HEK293 (cell line): ENCODE data around the gene STT3A.

Experiments used
- CTCF ChIA-PET: fragments of 350-600 bp; formaldehyde crosslinking; extraction: SDS; loops from one replicate; lab custom pipeline; 2021; ENCODE audit warnings: antibody characterized with exemption; lab: Yijun Ruan, JAX
- POLR2A ChIA-PET: fragments of 300-600 bp; formaldehyde crosslinking; extraction: SDS; loops from one replicate; lab custom pipeline; 2020; ENCODE audit warnings: antibody characterized with exemption, inconsistent platforms; lab: Yijun Ruan, JAX
- H3K27ac ChIP-seq: fragments of 200-500 bp; sonication (Bioruptor generic); 2 replicates; pipeline ENCODE4 v1.5.1; 2014; ENCODE audit warnings: low read depth, low read length, control low read depth, inconsistent platforms; ENCODE audit errors: extremely low read depth
- H3K36me3 ChIP-seq, 2 experiments: fragments of 200-500 bp in 1 of 2; sonication (Bioruptor generic) in 1 of 2; 1 replicate in 1 of 2; 2 replicates in 1 of 2; pipeline ENCODE4 v1.5.1; 2014 to 2017; ENCODE audit warnings: inconsistent platforms in 2 of 2, low read length in 2 of 2; ENCODE audit not compliant: control insufficient read depth in 2 of 2, insufficient read depth in 1 of 2
- H3K4me1 ChIP-seq: fragments of 200-500 bp; sonication (Bioruptor generic); 2 replicates; pipeline ENCODE4 v1.5.1; 2014; ENCODE audit warnings: mild to moderate bottlenecking, low read length, inconsistent platforms; ENCODE audit not compliant: control insufficient read depth, insufficient read depth
- H3K4me3 ChIP-seq: 2 replicates; pipeline ENCODE4 v1.5.1; 2011; ENCODE audit warnings: low read depth, mild to moderate bottlenecking, control low read depth, low read length, moderate library complexity
- H3K9me3 ChIP-seq: fragments of 200-500 bp; sonication (Bioruptor generic); 2 replicates; pipeline ENCODE4 v1.5.1; 2014; ENCODE audit warnings: low read depth, low read length, inconsistent platforms; ENCODE audit not compliant: control insufficient read depth, insufficient read depth
- KLF10 ChIP-seq: fragments of 450-650 bp; IDR thresholded peaks from 2 replicates; pipeline ENCODE4 v1.5.1; 2018; ENCODE audit warnings: missing biosample characterization, mild to moderate bottlenecking, missing genetic modification characterization
- SETDB1 ChIP-seq: IDR thresholded peaks from one replicate; pipeline ENCODE4 v1.6.1; 2017; ENCODE audit warnings: mild to moderate bottlenecking, low read length, moderate library complexity, mixed read lengths; ENCODE audit not compliant: insufficient read length
- TRIM28 ChIP-seq: IDR thresholded peaks from 2 replicates; pipeline ENCODE4 v1.6.1; 2011; ENCODE audit warnings: low read length, control low read depth, borderline replicate concordance
- ZBTB20 ChIP-seq: fragments of 450-650 bp; formaldehyde crosslinking; IDR thresholded peaks from 2 replicates; pipeline ENCODE4 v1.5.1; 2016; ENCODE audit warnings: missing biosample characterization, missing genetic modification characterization
- ZNF174 ChIP-seq: fragments of 450-650 bp; formaldehyde crosslinking; IDR thresholded peaks from 2 replicates; pipeline ENCODE4 v1.5.0; 2017; ENCODE audit warnings: missing biosample characterization, mild to moderate bottlenecking, missing genetic modification characterization
- ZNF302 ChIP-seq: fragments of 450-650 bp; formaldehyde crosslinking; IDR thresholded peaks from 2 replicates; pipeline ENCODE4 v1.5.1; 2016; ENCODE audit warnings: missing biosample characterization, missing genetic modification characterization, low read depth
- ZNF366 ChIP-seq: fragments of 450-650 bp; formaldehyde crosslinking; conservative IDR thresholded peaks from 2 replicates; pipeline ENCODE4 v1.5.1; 2016; ENCODE audit warnings: missing biosample characterization, missing genetic modification characterization
- ZNF585B ChIP-seq: fragments of 450-650 bp; formaldehyde crosslinking; IDR thresholded peaks from 2 replicates; pipeline ENCODE4 v1.5.1; 2016; ENCODE audit warnings: missing biosample characterization, missing genetic modification characterization
- ZNF610 ChIP-seq: fragments of 450-650 bp; formaldehyde crosslinking; IDR thresholded peaks from 2 replicates; pipeline ENCODE4 v1.5.1; 2016; ENCODE audit warnings: missing biosample characterization, missing genetic modification characterization, borderline replicate concordance
- ZNF777 ChIP-seq: fragments of 450-650 bp; formaldehyde crosslinking; IDR thresholded peaks from 2 replicates; pipeline ENCODE4 v1.5.1; 2017; ENCODE audit warnings: missing biosample characterization, missing genetic modification characterization, borderline replicate concordance
- ZXDB ChIP-seq: fragments of 450-650 bp; formaldehyde crosslinking; IDR thresholded peaks from 2 replicates; pipeline ENCODE4 v1.5.1; 2016; ENCODE audit warnings: missing biosample characterization, missing genetic modification characterization
- TF ChIP-seq, protein P1 (sequence below): fragments of 450-650 bp; formaldehyde crosslinking; IDR thresholded peaks from 2 replicates; pipeline ENCODE4 v1.5.1; 2017; ENCODE audit warnings: missing biosample characterization, mild to moderate bottlenecking, missing genetic modification characterization, moderate library complexity
- TF ChIP-seq, protein P2 (sequence below): fragments of 450-650 bp; formaldehyde crosslinking; IDR thresholded peaks from 2 replicates; pipeline ENCODE4 v1.5.0; 2017; ENCODE audit warnings: missing biosample characterization, missing genetic modification characterization, borderline replicate concordance
- TF ChIP-seq, protein P3 (sequence below): fragments of 450-650 bp; formaldehyde crosslinking; IDR thresholded peaks from 2 replicates; pipeline ENCODE4; 2016; ENCODE audit warnings: missing biosample characterization, missing genetic modification characterization
- TF ChIP-seq, protein P4 (sequence below): fragments of 450-650 bp; formaldehyde crosslinking; conservative IDR thresholded peaks from 2 replicates; pipeline ENCODE4 v1.5.1; 2016; ENCODE audit warnings: low read depth, missing biosample characterization, missing genetic modification characterization
- TF ChIP-seq, protein P5 (sequence below): fragments of 450-650 bp; formaldehyde crosslinking; IDR thresholded peaks from 2 replicates; pipeline ENCODE4 v1.5.1; 2016; ENCODE audit warnings: missing biosample characterization, missing genetic modification characterization
- TF ChIP-seq, protein P6 (sequence below): sonication (generic); formaldehyde crosslinking; IDR thresholded peaks from 2 replicates; pipeline ENCODE4 v1.8.1; 2022; ENCODE audit warnings: mild to moderate bottlenecking, moderate library complexity, missing genetic modification reagents
- TF ChIP-seq, protein P7 (sequence below): fragments of 450-650 bp; formaldehyde crosslinking; IDR thresholded peaks from 2 replicates; pipeline ENCODE4 v1.5.1; 2017; ENCODE audit warnings: missing biosample characterization, missing genetic modification characterization

The STT3A gene

DNA sequence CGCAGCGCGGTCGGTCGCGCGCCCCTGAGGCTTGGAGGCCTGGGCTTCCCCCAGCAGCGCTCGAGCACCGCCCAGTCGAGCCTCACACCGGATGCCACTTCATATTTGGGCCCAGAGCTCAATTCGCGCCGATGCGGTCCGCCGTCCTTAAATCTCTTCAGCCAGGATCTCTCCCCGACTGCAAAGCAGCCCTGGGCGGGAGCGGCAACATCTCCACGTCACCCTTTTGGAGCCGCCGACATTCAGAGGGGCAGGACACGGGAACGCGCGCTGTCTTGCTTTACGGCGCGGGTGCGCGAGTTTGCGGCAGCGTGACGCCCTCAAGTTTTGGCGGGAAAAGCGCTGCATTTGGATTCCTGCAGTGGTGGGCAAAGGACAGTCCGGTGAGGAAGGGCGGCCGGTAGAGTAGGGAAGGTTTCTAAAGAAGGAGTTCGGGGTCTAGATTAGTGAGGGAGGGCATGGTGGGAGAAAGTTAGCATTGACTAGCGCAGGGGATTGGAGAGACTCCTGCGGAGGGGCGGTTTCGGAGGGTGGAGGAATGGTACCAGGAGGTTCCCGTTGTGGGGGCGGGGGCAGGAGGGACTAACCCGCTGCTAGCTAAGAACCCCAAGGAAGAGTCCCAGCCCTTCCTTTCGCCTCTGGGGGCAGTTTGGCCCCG, 33.1 kb downstream of the STT3A start (continued):
- TF ChIP-seq, protein P1, sequence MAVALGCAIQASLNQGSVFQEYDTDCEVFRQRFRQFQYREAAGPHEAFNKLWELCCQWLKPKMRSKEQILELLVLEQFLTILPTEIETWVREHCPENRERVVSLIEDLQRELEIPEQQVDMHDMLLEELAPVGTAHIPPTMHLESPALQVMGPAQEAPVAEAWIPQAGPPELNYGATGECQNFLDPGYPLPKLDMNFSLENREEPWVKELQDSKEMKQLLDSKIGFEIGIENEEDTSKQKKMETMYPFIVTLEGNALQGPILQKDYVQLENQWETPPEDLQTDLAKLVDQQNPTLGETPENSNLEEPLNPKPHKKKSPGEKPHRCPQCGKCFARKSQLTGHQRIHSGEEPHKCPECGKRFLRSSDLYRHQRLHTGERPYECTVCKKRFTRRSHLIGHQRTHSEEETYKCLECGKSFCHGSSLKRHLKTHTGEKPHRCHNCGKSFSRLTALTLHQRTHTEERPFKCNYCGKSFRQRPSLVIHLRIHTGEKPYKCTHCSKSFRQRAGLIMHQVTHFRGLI (tag by site-specific recombination): peak; percentile 16; the same call in 1 of the 2 replicates
- TF ChIP-seq, protein P2, sequence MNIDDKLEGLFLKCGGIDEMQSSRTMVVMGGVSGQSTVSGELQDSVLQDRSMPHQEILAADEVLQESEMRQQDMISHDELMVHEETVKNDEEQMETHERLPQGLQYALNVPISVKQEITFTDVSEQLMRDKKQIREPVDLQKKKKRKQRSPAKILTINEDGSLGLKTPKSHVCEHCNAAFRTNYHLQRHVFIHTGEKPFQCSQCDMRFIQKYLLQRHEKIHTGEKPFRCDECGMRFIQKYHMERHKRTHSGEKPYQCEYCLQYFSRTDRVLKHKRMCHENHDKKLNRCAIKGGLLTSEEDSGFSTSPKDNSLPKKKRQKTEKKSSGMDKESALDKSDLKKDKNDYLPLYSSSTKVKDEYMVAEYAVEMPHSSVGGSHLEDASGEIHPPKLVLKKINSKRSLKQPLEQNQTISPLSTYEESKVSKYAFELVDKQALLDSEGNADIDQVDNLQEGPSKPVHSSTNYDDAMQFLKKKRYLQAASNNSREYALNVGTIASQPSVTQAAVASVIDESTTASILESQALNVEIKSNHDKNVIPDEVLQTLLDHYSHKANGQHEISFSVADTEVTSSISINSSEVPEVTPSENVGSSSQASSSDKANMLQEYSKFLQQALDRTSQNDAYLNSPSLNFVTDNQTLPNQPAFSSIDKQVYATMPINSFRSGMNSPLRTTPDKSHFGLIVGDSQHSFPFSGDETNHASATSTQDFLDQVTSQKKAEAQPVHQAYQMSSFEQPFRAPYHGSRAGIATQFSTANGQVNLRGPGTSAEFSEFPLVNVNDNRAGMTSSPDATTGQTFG (tag by site-specific recombination): peak; percentile 46; the same call in 1 of the 2 replicates
- TF ChIP-seq ZXDB (tag by site-specific recombination) (peak; percentile 89), ZNF174 (no peak), KLF10 (peak; percentile 60; the same call in 1 of the 2 replicates), ZNF302 (tag by site-specific recombination) (no peak)

DNA sequence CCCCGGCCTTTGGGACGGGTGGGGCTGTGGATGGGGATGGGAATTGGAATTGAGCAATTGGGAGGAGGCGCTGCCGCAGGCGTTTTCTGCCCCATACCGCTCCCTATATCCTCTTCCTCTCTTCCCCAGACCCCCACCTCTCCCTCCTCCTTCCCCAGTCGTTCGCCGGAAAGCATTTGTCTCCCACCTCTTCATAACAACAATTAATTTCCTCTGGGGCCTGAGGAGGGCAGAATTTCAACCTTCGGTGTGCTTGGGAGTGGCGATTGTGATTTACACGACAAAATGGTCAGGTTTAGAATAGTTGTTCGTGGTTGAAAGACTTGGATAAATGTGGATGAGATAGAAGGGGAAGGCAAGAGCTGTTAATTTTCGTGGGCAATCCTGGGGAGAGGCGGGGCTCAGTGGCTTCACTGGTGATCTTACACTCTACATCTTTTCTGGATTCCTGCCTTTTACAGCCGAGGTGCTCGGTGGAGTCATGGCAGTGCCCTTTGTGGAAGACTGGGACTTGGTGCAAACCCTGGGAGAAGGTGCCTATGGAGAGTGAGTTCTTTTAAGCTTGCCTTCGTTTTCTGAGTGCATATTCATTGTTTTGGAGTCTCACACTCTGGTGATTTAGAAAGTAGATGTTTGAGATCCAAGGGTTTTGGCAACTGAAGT, 33.8 kb downstream of the STT3A start:
- ChIA-PET POLR2A (interaction anchor here (0.7 to 3.2 kb wide), 7 partner anchors 10 to 277 kb away, joined by 3 to 24 read pairs (median 4); partner anchors contain the start of genes HYLS1, PUS3 and STT3A), CTCF (interaction anchor here (0.7 to 1.4 kb wide), 5 partner anchors 9 to 247 kb away, joined by 3 to 4 read pairs (median 3); partner anchors contain the start of gene EI24)
- Histone ChIP-seq H3K4me3 (peak overlapping the region; percentile 74), H3K27ac (peak overlapping the region; percentile 94), H3K9me3 (no peaks in the 10 kb centered on the region), H3K4me1 (peaks cover 2% of the 10 kb centered on the region; the same call in 1 of the 2 replicates), H3K36me3 (peaks cover 10 to 35% of the 10 kb centered on the region in 2 experiments; a peak in 2 of 3 replicates)
- TF ChIP-seq ZBTB20 (tag by site-specific recombination): 0 out of 2 replicates have a peak, but pooled peaks have one; percentile 21
- TF ChIP-seq, protein P3, sequence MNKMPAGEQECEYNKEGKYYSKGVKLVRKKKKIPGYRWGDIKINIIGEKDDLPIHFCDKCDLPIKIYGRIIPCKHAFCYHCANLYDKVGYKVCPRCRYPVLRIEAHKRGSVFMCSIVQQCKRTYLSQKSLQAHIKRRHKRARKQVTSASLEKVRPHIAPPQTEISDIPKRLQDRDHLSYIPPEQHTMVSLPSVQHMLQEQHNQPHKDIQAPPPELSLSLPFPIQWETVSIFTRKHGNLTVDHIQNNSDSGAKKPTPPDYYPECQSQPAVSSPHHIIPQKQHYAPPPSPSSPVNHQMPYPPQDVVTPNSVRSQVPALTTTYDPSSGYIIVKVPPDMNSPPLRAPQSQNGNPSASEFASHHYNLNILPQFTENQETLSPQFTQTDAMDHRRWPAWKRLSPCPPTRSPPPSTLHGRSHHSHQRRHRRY (tag by site-specific recombination): no peak
- no peak; the same call in 1 of the 2 replicates for TF ChIP-seq TRIM28
- no peak for TF ChIP-seq ZNF777 (tag by site-specific recombination)
- TF ChIP-seq, protein P4, sequence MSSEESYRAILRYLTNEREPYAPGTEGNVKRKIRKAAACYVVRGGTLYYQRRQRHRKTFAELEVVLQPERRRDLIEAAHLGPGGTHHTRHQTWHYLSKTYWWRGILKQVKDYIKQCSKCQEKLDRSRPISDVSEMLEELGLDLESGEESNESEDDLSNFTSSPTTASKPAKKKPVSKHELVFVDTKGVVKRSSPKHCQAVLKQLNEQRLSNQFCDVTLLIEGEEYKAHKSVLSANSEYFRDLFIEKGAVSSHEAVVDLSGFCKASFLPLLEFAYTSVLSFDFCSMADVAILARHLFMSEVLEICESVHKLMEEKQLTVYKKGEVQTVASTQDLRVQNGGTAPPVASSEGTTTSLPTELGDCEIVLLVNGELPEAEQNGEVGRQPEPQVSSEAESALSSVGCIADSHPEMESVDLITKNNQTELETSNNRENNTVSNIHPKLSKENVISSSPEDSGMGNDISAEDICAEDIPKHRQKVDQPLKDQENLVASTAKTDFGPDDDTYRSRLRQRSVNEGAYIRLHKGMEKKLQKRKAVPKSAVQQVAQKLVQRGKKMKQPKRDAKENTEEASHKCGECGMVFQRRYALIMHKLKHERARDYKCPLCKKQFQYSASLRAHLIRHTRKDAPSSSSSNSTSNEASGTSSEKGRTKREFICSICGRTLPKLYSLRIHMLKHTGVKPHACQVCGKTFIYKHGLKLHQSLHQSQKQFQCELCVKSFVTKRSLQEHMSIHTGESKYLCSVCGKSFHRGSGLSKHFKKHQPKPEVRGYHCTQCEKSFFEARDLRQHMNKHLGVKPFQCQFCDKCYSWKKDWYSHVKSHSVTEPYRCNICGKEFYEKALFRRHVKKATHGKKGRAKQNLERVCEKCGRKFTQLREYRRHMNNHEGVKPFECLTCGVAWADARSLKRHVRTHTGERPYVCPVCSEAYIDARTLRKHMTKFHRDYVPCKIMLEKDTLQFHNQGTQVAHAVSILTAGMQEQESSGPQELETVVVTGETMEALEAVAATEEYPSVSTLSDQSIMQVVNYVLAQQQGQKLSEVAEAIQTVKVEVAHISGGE: peak; percentile 13; the same call in 1 of the 2 replicates
- TF ChIP-seq, protein P5, sequence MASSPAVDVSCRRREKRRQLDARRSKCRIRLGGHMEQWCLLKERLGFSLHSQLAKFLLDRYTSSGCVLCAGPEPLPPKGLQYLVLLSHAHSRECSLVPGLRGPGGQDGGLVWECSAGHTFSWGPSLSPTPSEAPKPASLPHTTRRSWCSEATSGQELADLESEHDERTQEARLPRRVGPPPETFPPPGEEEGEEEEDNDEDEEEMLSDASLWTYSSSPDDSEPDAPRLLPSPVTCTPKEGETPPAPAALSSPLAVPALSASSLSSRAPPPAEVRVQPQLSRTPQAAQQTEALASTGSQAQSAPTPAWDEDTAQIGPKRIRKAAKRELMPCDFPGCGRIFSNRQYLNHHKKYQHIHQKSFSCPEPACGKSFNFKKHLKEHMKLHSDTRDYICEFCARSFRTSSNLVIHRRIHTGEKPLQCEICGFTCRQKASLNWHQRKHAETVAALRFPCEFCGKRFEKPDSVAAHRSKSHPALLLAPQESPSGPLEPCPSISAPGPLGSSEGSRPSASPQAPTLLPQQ: no peak
- TF ChIP-seq, protein P6, sequence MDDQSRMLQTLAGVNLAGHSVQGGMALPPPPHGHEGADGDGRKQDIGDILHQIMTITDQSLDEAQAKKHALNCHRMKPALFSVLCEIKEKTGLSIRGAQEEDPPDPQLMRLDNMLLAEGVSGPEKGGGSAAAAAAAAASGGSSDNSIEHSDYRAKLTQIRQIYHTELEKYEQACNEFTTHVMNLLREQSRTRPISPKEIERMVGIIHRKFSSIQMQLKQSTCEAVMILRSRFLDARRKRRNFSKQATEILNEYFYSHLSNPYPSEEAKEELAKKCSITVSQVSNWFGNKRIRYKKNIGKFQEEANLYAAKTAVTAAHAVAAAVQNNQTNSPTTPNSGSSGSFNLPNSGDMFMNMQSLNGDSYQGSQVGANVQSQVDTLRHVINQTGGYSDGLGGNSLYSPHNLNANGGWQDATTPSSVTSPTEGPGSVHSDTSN (CRISPR knock-in tag): no peak
- TF ChIP-seq ZNF585B (tag by site-specific recombination): no peak
- TF ChIP-seq ZNF366 (tag by site-specific recombination): peak; percentile 43; the same call in 1 of the 2 replicates
- TF ChIP-seq ZNF610 (tag by site-specific recombination): no peak; the same call in 1 of the 2 replicates
- TF ChIP-seq, protein P1 (tag by site-specific recombination): no peak
- no peak for TF ChIP-seq SETDB1
- TF ChIP-seq, protein P7, sequence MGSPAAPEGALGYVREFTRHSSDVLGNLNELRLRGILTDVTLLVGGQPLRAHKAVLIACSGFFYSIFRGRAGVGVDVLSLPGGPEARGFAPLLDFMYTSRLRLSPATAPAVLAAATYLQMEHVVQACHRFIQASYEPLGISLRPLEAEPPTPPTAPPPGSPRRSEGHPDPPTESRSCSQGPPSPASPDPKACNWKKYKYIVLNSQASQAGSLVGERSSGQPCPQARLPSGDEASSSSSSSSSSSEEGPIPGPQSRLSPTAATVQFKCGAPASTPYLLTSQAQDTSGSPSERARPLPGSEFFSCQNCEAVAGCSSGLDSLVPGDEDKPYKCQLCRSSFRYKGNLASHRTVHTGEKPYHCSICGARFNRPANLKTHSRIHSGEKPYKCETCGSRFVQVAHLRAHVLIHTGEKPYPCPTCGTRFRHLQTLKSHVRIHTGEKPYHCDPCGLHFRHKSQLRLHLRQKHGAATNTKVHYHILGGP (tag by site-specific recombination): no peak
